HS-27A (cell line): ENCODE measurements around the gene ZNF276.
"Not testable (repeated sequence)": the region's sequence is repeated elsewhere in the genome, so short reads cannot be mapped to it uniquely, and the experiment has no call there.

ENCODE experiments used
- DNase-seq: peaks from one replicate; pipeline ENCODE4 v3.0.0-alpha.2; 2012; ENCODE audit warnings: low read depth, missing footprints

The ZNF276 gene

DNA sequence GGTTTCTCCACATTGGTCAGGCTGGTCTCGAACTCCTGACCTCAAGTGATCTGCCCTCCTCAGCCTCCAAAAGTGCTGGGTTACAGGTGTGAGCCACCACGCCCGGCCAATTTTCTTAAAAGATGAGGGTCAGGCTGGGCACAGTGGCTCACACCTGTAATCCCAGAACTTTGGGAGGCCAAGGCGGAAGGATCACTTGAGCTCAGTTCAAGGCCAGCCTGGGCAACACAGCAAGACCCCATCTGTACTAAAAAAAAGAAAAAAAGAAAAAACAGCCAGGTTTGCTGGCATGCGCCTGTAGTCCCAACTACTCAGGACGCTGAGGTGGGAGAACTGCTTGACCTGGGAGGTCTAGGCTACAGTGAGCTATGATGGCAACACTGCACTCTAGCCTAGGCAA, 62.6 kb downstream of the ZNF276 start:
- not testable (repeated sequence) for DNase-seq

DNA sequence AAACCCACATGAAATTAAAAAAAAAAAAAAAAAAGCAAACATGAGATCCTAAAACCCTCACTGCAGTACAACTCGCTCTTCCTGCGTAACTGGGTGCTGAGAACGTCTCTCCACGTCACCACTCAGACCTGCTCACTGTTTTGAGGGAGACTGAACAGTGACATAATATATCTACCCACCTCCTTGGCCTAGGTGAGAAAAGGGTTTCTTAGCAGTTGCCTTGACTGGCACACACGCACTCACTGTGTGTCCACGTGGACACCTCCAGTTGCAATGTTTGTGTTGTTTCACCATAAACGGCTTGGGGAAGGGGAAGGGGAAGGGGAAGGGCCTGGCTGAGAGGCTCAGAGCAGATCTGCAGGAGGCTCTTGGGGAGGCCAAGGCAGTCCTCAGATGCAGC, 63.1 kb downstream of the ZNF276 start:
- no peak for DNase-seq

DNA sequence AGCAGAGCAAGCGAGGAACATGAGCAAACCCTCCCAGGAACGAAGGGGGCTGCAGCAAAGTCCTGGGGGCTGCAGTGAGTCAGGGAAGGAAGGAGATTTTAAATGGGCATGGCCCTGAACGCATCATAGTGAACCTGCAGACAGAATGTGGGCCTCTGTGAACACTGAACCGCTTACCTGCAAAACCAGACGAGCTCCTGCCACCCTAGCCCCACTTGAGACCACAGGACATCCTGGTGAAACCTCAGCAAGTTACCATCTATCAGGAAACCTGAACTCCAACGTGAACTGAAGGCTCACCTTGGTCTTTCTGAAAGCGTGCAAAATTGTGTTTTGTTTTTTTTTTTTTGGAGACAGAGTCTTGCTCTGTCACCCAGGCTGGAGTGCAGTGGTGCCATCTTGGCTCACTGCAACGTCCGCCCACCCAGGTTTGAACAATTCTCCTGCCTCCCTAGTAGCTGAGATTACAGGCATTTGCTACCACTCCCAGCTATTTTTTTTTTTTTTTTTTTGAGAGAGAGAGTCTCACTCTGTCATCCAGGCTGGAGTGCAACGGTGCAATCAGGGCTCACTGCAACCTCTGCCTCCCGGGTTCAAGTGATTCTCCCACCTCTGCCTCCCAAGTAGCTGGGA, 64.3 kb downstream of the ZNF276 start:
- DNase-seq: no peak

DNA sequence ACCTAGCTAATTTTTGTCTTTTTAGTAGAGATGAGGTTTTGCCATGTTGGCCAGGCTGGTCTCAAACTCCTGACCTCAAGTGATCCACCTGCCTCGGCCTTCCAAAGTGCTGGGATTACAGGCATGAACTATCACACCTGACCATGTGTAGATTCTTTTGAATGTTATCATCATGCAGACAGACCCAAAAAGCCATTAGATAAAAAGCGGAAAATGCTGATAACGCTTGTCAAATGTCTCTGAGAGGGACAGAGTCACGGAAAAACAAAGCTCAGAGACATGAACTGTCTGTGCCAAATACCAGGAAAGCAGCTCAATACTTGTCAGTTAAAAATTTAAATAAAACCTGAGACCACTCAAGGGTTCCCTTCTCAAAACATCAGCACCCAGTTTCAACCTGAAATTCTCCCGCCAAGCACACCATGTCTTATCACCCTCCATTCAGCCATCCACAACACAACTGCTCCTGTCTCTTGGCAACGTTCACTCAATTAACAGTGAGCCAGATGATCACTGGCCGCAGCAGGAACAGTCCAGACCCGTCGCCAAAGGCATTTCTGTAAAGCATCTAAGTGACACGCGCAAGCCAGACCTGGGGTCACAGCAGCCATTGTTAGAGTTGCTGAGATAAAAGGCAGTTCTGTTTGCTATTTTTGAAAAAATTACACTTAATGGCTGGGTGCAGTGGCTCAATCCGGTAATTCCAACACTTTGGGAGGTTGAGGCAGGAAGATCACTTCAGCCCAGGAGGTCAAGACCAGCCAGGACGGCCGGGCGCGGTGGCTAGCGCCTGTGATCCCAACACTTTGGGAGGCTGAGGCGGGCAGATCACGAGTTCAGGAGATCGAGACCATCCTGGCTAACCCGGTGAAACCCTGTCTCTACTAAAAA, 65.4 kb downstream of the ZNF276 start:
- DNase-seq: no peak

DNA sequence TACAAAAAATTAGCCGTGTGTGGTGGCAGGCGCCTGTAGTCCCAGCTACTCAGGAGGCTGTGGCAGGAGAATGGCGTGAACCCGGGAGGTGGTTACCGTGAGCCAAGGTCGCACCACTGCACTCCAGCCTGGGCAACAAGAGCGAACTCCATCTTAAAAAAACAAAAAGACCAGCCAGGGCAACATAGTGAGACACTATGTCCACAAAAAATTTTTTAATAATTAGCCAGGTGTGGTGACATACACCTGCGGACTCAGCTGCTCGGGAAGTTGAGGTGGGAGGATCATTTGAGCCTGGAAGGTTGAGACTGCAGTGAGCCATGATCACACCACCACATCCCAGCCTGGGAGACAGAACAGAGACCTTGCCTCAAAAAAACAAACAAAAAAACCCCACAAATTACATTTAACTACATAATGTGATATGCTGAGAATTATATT, 66.0 kb downstream of the ZNF276 start:
- no peak for DNase-seq
